Measurements from ENCODE around the gene MAP3K8. TPM values are rescaled to one million over a fixed set of nuclear protein-coding genes. Genes with fewer than 3 reads are reported as not detected.

The MAP3K8 gene
- 52.9 TPM for total RNA-seq (2013)
- polyA plus RNA-seq (100 to 1,000 TPM in 1 of 3 donors, 10 to 100 TPM in 2; 54.5 to 206 (median 59.2) TPM), polyA minus RNA-seq (20.3 and 31.3 TPM in 2 replicates), total RNA-seq (361 to 1,411 (median 694) reads per million in 11 experiments)

DNA sequence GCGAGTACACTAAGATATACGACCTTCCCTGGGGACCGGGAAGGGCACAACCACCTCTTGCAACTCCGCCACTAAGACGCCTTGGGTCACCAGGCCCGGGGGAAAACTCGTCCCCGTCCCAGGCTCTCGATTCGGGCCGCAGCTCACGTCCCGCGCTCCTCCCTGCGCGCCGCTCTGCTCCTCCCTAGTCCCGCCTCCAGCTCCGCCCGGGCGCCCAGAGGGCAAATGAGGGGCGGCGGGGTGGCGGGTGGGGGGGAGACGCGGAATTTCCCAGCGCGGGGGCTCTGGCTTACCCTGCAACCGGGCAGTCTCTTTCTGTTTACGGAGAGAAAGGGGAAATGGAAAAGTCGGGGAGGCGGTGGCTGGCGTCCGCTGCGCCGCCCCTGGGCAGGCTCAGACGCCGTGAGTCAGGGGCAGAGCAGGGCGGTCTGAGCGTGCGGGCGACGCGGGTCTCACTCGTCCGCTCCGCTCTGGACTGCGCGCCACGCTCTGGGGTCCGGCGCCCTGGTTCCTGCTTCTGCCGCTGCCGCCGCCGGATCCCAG, at the start of gene MAP3K8:
Gene MAP3K8 (plus strand): TSS at position 455 of the 543 bp plus-strand sequence. CDS start 4,755 bp downstream, outside the sequence.
- peak within 1 kb of the TSS; percentile 98 for H3K4me3 Mint-ChIP-seq
- TF ChIP-seq, protein P1, sequence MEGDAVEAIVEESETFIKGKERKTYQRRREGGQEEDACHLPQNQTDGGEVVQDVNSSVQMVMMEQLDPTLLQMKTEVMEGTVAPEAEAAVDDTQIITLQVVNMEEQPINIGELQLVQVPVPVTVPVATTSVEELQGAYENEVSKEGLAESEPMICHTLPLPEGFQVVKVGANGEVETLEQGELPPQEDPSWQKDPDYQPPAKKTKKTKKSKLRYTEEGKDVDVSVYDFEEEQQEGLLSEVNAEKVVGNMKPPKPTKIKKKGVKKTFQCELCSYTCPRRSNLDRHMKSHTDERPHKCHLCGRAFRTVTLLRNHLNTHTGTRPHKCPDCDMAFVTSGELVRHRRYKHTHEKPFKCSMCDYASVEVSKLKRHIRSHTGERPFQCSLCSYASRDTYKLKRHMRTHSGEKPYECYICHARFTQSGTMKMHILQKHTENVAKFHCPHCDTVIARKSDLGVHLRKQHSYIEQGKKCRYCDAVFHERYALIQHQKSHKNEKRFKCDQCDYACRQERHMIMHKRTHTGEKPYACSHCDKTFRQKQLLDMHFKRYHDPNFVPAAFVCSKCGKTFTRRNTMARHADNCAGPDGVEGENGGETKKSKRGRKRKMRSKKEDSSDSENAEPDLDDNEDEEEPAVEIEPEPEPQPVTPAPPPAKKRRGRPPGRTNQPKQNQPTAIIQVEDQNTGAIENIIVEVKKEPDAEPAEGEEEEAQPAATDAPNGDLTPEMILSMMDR (IDR thresholded peaks at IDR 0.05) = no peak

DNA sequence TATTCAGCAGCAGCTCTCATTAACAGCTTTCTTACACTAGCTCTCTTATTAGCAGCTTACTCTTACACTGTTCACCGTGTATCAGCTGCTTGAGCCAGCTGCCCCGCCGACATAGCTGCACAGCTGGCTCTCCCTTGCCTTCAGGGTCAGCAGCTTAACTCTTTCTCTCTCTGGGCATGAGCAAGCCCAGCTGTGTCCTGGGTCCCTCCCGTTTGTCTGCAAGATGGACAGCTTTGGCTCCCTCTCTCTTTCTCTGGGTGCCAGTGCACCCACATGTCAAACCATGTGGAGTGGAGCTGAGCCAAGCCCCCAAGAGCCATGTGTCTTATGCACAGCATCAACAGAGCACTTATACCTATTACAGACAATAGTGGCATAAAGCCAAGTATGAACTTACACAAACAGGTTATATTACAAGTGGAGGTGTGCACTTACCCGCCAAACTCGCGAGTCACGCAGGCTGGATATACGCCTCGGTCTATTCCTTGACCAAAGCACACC, 49.2 kb upstream of the MAP3K8 start:
- Histone ChIP-seq H3K9ac (ENCODE audit: insufficient read depth, low read length, poor library complexity, severe bottlenecking) (no peak overlapping the region), H3K4me2 (replicated peaks; ENCODE audit: extremely low read depth, low read length, poor library complexity, severe bottlenecking) (no peak overlapping the region), H3K4me3 (replicated peaks in 1 of 3; ENCODE audit: low read depth in 2 of 3, low read length in 3 of 3) (no peak overlapping the region), H3K9me3 (replicated peaks in 1 of 2; ENCODE audit: control insufficient read depth in 1 of 2, insufficient read depth in 1 of 2, low read length in 2 of 2) (no peaks in the 10 kb centered on the region), H3K27ac (ENCODE audit: low read depth in 1 of 2, low read length in 2 of 2) (no peak overlapping the region), H3K79me2 (ENCODE audit: insufficient read depth, low read length) (no peaks in the 10 kb centered on the region), H3K4me1 (ENCODE audit: control insufficient read depth in 1 of 2, insufficient read depth in 2 of 2, low read length in 2 of 2) (no peaks in the 10 kb centered on the region), H2AFZ (ENCODE audit: insufficient read depth, low read depth, low read length, poor library complexity, severe bottlenecking) (no peak overlapping the region), H4K20me1 (ENCODE audit: insufficient read depth, low read length) (no peaks in the 10 kb centered on the region), H3K36me3 (replicated peaks in 1 of 2; ENCODE audit: control insufficient read depth in 1 of 2, insufficient read depth in 2 of 2, low read length in 2 of 2) (no peaks in the 10 kb centered on the region), H3K27me3 (ENCODE audit: control insufficient read depth in 2 of 2, insufficient read depth in 2 of 2, low read length in 2 of 2) (no peaks in the 10 kb centered on the region)
- Mint-ChIP-seq H3K27ac (no peak overlapping the region), H3K4me1 (peaks cover 11% of the 10 kb centered on the region), H3K9me3 (no peaks in the 10 kb centered on the region), H3K27me3 (ENCODE audit: low read depth in 3 of 3) (peaks cover 1 to 3% (median 2%) of the 10 kb centered on the region in 3 donors), H3K4me3 (no peak overlapping the region), H3K36me3 (no peaks in the 10 kb centered on the region)
- intact Hi-C loops (cut with micrococcal nuclease) = no loop called here
- WGBS (ENCODE audit: insufficient coverage) = 87% methylated on average over 10 of the region's 10 CpGs
- TF ChIP-seq, protein P1 (IDR thresholded peaks at IDR 0.05) = peak; percentile 35
- no peak for DNase-seq

More for the DNA sequence above, at the start of gene MAP3K8:
- Histone ChIP-seq H3K79me2 (ENCODE audit: insufficient read depth, low read length) (peaks cover 44% of the 10 kb centered on the region), H3K9me3 (replicated peaks in 1 of 2; ENCODE audit: control insufficient read depth in 1 of 2, insufficient read depth in 1 of 2, low read length in 2 of 2) (no peaks in the 10 kb centered on the region), H3K4me2 (replicated peaks; ENCODE audit: extremely low read depth, low read length, poor library complexity, severe bottlenecking) (peak within 1 kb of the TSS; percentile 84), H2AFZ (ENCODE audit: insufficient read depth, low read depth, low read length, poor library complexity, severe bottlenecking) (peak within 1 kb of the TSS; percentile 70), H3K9ac (ENCODE audit: insufficient read depth, low read length, poor library complexity, severe bottlenecking) (peak within 1 kb of the TSS; percentile 100), H3K36me3 (replicated peaks in 1 of 2; ENCODE audit: control insufficient read depth in 1 of 2, insufficient read depth in 2 of 2, low read length in 2 of 2) (peaks cover 7 to 21% of the 10 kb centered on the region in 2 donors), H3K4me3 (replicated peaks in 1 of 3; ENCODE audit: low read depth in 2 of 3, low read length in 3 of 3) (peak within 1 kb of the TSS; percentile 96 to 100 (median 97)), H4K20me1 (ENCODE audit: insufficient read depth, low read length) (peaks cover 45% of the 10 kb centered on the region), H3K4me1 (ENCODE audit: control insufficient read depth in 1 of 2, insufficient read depth in 2 of 2, low read length in 2 of 2) (peaks cover 64 to 71% of the 10 kb centered on the region in 2 donors), H3K27me3 (ENCODE audit: control insufficient read depth in 2 of 2, insufficient read depth in 2 of 2, low read length in 2 of 2) (no peaks in the 10 kb centered on the region), H3K27ac (ENCODE audit: low read depth in 1 of 2, low read length in 2 of 2) (peak within 1 kb of the TSS; percentile 98 to 99)
- no peaks in the 10 kb centered on the region for H3K9me3 Mint-ChIP-seq
- intact Hi-C loops (cut with micrococcal nuclease) = loop anchor here in 1 of 2 donors (2.0 to 5.0 kb wide), 2 partner anchors 59 to 94 kb away; no protein-coding TSS in a partner anchor
- H3K27ac Mint-ChIP-seq = peak within 1 kb of the TSS; percentile 95 to 99 (median 98)
- peak; percentile 96 to 98 (median 98) for DNase-seq
- peaks cover 59% of the 10 kb centered on the region for H3K4me1 Mint-ChIP-seq
- WGBS (ENCODE audit: insufficient coverage) = 0% methylated on average over 45 of the region's 56 CpGs
- H3K27me3 Mint-ChIP-seq (ENCODE audit: low read depth in 3 of 3) = peaks cover 0 to 2% (median 0%) of the 10 kb centered on the region in 3 donors
- peaks cover 29 to 31% of the 10 kb centered on the region in 2 donors for H3K36me3 Mint-ChIP-seq

Data from CD14-positive monocyte (primary cell).